SU-DHL-6 (cell line): ENCODE measurements around the gene ZNF430.

Experiments
- EZH2phosphoT487 ChIP-seq: fragments of 200-600 bp; sonication (generic), shearing (Covaris generic); conservative IDR thresholded peaks from 2 replicates; pipeline ENCODE4 v1.6.1; 2018; ENCODE audit warnings: mild to moderate bottlenecking, antibody characterized with exemption, low read length, moderate library complexity, mixed read lengths
- TF ChIP-seq, protein P1 (sequence below): fragments of 200-600 bp; sonication (generic); IDR thresholded peaks from one replicate; pipeline ENCODE4 v1.5.1; 2017; ENCODE audit warnings: antibody characterized with exemption, mild to moderate bottlenecking, low read length, moderate library complexity; ENCODE audit not compliant: insufficient read depth, poor library complexity, severe bottlenecking

DNA sequence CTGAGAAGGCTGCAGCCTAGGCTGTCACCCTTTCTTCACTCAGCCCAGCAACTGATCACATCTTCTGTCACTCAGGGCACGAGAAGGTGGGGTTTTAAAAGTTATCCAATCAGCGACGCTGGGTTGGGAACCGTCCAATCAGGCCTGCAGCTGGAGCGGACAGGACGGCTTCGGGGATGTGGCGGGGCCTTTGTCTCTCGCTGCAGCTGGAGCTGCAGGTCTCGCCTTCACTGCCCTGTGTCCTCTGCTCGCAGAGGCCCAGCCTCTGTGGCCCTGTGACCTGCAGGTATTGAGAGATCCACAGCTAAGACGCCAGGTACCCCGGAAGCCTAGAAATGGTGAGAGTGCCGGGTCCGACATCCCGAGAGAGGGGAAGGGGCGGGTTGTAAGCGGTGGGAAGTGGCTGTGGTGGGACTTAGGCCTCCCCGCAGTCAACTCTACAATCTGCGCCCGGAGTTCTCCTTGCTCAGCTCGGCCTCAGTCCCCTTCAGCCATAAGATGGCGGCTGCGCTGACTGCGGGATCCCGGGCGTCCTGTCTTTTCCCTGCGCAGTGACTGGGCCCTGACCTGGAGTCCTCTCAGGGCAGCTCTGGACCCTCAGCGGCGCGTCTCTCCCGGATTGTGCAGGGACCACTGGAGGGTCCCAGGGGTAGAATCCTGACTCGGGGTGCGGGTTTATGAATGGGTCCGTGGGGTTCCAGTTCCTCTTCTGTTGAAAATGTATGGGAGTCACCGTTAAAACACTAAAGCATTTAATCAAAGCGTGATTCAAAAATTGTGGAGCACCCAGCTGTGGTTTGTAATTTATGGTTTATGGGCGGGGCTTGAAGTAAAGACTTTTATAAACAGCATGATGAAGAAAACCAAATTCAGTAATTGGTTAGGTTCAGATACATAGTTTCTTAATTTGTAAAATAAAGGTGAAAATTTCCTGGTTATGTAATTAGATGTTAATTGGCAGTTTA is 61.8 kb downstream of the ZNF430 start, which contains the start of gene ZNF714:
- TF ChIP-seq, protein P1, sequence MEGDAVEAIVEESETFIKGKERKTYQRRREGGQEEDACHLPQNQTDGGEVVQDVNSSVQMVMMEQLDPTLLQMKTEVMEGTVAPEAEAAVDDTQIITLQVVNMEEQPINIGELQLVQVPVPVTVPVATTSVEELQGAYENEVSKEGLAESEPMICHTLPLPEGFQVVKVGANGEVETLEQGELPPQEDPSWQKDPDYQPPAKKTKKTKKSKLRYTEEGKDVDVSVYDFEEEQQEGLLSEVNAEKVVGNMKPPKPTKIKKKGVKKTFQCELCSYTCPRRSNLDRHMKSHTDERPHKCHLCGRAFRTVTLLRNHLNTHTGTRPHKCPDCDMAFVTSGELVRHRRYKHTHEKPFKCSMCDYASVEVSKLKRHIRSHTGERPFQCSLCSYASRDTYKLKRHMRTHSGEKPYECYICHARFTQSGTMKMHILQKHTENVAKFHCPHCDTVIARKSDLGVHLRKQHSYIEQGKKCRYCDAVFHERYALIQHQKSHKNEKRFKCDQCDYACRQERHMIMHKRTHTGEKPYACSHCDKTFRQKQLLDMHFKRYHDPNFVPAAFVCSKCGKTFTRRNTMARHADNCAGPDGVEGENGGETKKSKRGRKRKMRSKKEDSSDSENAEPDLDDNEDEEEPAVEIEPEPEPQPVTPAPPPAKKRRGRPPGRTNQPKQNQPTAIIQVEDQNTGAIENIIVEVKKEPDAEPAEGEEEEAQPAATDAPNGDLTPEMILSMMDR = no peak
- no peak for TF ChIP-seq EZH2phosphoT487
